ENCODE results near the gene GPA33.

- no peak for TF ChIP-seq ISL1 (CRISPR knock-in tag; IDR thresholded peaks at IDR 0.05)
- no peak for TF ChIP-seq ESRRG (CRISPR knock-in tag; IDR thresholded peaks at IDR 0.05)
- no peak for TF ChIP-seq ZC3H10 (CRISPR knock-in tag; IDR thresholded peaks at IDR 0.05)
- no peak for TF ChIP-seq ZFP3 (CRISPR knock-in tag; IDR thresholded peaks at IDR 0.05)
- TF ChIP-seq, protein P1, sequence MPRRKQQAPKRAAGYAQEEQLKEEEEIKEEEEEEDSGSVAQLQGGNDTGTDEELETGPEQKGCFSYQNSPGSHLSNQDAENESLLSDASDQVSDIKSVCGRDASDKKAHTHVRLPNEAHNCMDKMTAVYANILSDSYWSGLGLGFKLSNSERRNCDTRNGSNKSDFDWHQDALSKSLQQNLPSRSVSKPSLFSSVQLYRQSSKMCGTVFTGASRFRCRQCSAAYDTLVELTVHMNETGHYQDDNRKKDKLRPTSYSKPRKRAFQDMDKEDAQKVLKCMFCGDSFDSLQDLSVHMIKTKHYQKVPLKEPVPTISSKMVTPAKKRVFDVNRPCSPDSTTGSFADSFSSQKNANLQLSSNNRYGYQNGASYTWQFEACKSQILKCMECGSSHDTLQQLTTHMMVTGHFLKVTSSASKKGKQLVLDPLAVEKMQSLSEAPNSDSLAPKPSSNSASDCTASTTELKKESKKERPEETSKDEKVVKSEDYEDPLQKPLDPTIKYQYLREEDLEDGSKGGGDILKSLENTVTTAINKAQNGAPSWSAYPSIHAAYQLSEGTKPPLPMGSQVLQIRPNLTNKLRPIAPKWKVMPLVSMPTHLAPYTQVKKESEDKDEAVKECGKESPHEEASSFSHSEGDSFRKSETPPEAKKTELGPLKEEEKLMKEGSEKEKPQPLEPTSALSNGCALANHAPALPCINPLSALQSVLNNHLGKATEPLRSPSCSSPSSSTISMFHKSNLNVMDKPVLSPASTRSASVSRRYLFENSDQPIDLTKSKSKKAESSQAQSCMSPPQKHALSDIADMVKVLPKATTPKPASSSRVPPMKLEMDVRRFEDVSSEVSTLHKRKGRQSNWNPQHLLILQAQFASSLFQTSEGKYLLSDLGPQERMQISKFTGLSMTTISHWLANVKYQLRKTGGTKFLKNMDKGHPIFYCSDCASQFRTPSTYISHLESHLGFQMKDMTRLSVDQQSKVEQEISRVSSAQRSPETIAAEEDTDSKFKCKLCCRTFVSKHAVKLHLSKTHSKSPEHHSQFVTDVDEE (CRISPR knock-in tag; IDR thresholded peaks at IDR 0.05), result no peak
- TF ChIP-seq, protein P2, sequence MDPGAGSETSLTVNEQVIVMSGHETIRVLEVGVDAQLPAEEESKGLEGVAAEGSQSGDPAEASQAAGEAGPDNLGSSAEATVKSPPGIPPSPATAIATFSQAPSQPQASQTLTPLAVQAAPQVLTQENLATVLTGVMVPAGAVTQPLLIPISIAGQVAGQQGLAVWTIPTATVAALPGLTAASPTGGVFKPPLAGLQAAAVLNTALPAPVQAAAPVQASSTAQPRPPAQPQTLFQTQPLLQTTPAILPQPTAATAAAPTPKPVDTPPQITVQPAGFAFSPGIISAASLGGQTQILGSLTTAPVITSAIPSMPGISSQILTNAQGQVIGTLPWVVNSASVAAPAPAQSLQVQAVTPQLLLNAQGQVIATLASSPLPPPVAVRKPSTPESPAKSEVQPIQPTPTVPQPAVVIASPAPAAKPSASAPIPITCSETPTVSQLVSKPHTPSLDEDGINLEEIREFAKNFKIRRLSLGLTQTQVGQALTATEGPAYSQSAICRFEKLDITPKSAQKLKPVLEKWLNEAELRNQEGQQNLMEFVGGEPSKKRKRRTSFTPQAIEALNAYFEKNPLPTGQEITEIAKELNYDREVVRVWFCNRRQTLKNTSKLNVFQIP (CRISPR knock-in tag; IDR thresholded peaks at IDR 0.05; ENCODE audit: borderline replicate concordance, low read depth), result no peak
- no peak for TF ChIP-seq SNAI2 (CRISPR knock-in tag; IDR thresholded peaks at IDR 0.05)
- no peak for TF ChIP-seq RARB (CRISPR knock-in tag; IDR thresholded peaks at IDR 0.05)
- TF ChIP-seq, protein P3, sequence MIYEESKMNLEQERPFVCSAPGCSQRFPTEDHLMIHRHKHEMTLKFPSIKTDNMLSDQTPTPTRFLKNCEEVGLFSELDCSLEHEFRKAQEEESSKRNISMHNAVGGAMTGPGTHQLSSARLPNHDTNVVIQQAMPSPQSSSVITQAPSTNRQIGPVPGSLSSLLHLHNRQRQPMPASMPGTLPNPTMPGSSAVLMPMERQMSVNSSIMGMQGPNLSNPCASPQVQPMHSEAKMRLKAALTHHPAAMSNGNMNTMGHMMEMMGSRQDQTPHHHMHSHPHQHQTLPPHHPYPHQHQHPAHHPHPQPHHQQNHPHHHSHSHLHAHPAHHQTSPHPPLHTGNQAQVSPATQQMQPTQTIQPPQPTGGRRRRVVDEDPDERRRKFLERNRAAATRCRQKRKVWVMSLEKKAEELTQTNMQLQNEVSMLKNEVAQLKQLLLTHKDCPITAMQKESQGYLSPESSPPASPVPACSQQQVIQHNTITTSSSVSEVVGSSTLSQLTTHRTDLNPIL (CRISPR knock-in tag; IDR thresholded peaks at IDR 0.05; ENCODE audit: low read depth), result no peak
Measured at GRCh38 chr1:167064621-167065020, 25.6 kb downstream of the GPA33 start.
